SK-N-SH (cell line): Measurements from ENCODE around the gene KRTAP12-2.

Source experiments
- CHD2 ChIP-seq: fragments of 150-350 bp; IDR thresholded peaks from 2 replicates; pipeline ENCODE4 v1.6.1; 2018; ENCODE audit warnings: low read length; ENCODE audit not compliant: partially characterized antibody
- CTCF ChIP-seq: fragments of 200-600 bp; sonication (generic); IDR thresholded peaks from 2 replicates; pipeline ENCODE4 v1.6.1; 2017; ENCODE audit warnings: antibody characterized with exemption, mild to moderate bottlenecking, moderate library complexity
- EP300 ChIP-seq, 2 experiments: IDR thresholded peaks; 2 replicates each; pipeline versions ENCODE4 v1.4.0 to v1.6.1; 2012; ENCODE audit warnings: borderline replicate concordance in 1 of 2, low read depth in 1 of 2, low read length in 1 of 2
- GABPA ChIP-seq: IDR thresholded peaks from 2 replicates; pipeline ENCODE4 v1.4.0; 2012; ENCODE audit warnings: low read depth, mild to moderate bottlenecking
- JUND ChIP-seq: IDR thresholded peaks from 2 replicates; pipeline ENCODE4 v1.4.0; 2012
- MXI1 ChIP-seq: IDR thresholded peaks from 2 replicates; pipeline ENCODE4 v1.6.1; 2012; ENCODE audit warnings: mild to moderate bottlenecking, low read depth, low read length, improper control_type of control experiment
- PBX3 ChIP-seq: IDR thresholded peaks from 2 replicates; pipeline ENCODE4; 2012
- RAD21 ChIP-seq: IDR thresholded peaks from 2 replicates; pipeline ENCODE4 v1.6.1; 2012; ENCODE audit warnings: mild to moderate bottlenecking, low read length
- RCOR1 ChIP-seq: fragments of 150-350 bp; IDR thresholded peaks from 2 replicates; pipeline ENCODE4 v1.6.1; 2017; ENCODE audit warnings: antibody characterized with exemption, low read length
- REST ChIP-seq: IDR thresholded peaks from 2 replicates; pipeline ENCODE4 v1.6.1; 2012; ENCODE audit warnings: mild to moderate bottlenecking, low read depth, low read length, moderate library complexity
- YY1 ChIP-seq: IDR thresholded peaks from 2 replicates; pipeline ENCODE4 v1.4.0; 2012; ENCODE audit warnings: low read depth, mild to moderate bottlenecking

- no peak for TF ChIP-seq CTCF
- no peak for TF ChIP-seq JUND
- TF ChIP-seq RAD21 = no peak
- TF ChIP-seq MXI1 = no peak
- no peak for TF ChIP-seq CHD2
- no peak for TF ChIP-seq GABPA
- TF ChIP-seq RCOR1 = no peak
- no peak for TF ChIP-seq EP300 (IDR thresholded peaks at IDR 0.05; ENCODE audit: borderline replicate concordance in 1 of 2, low read depth in 1 of 2, low read length in 1 of 2)
- no peak for TF ChIP-seq PBX3
- TF ChIP-seq REST = no peak
- no peak for TF ChIP-seq YY1
Observed at GRCh38 chr21:44706706-44707581, 40.2 kb upstream of the KRTAP12-2 start.
